ENCODE measurements around the gene CYTIP.

CYTIP gene

DNA sequence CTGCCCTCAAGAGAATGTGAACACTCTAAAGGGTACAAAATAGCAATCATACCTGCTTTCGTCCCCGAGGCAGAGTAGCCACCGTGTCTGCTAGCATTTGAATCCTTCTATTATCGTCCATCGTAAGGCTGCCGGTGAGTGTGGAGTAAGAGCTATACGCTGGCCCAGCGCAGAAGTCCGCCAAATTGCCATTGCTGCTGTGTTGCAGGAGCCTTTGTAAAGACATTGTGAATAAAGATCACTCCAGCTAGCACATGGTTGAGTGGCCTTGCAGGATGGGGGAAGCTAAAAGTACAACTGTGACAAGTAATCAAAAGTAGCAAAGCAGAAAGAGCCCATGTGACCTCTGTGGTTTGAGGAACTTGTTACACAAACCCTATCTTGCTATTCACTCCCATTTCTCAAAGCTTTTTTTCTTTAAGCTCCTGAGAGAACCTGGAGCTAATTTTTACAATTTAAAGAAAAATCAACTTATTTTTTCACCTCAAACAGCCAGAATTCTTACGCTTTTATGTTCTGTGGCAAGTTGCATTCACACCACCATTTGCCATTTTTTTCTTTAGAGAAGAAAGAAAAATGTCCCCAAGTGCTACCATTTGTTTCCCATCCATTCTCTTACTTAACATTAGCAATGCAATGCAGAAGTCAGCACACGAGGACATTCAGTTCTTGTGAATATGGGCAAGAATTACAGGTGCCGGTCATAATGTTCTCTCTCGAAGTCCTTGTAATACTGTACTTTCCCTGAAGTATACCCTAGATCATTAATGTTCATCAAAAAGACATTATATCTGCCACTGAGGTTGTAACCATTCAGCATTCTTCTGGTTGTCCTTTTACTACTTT lies at the start of gene CYTIP:
Gene CYTIP, minus strand, starts transcription at position 295 of the 846 bp plus-strand sequence. Its CDS starts 69 bp downstream, at position 226.
- no peak for DNase-seq

DNA sequence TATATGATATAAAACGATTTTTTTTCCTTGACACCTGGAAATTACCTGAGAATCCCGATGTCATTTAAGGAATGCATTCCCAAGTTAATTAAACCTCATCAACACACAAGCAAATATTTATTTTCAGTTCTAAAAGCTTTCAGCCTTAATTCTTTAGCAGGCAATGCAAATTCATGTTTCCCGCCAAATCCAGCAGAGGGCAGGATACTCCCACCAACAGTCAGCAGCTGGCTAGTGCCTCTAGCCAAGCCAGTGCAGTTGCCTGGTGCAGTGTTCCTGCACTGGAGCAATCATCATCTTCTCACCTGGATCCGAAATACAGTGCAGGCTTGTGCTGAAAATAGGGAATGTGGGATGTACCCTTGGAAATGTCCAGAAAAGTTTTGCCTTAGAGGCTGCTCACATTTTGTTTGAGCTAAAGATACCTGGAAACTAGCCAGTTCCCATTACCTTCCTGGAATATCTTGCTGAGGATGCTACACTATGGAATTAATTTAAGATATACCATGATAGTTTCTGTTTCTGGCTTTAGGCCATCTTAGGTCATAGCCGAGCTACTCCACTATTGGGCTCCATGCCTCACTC lies 48.4 kb upstream of the CYTIP start:
- peak; percentile 64 for DNase-seq

DNA sequence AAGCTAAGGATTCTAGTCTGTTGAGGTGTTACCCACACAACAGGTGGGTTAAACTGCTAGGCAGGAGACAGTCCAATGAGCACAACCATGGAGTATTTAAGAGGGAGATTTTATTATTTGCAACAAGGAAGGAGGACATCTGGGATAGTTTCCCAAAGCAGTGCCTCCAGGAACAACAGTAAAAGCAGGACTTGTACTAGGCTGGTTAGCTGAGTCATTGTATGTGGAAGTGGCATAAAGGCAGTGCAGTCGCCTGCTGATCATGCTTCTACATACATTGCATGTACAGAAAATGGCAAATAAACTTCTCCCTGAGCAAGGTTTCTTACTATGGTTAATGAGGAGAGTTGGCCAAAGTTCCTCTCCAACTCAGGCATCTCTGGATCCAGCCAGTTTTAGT lies 46.1 kb upstream of the CYTIP start:
- no peak for DNase-seq

DNA sequence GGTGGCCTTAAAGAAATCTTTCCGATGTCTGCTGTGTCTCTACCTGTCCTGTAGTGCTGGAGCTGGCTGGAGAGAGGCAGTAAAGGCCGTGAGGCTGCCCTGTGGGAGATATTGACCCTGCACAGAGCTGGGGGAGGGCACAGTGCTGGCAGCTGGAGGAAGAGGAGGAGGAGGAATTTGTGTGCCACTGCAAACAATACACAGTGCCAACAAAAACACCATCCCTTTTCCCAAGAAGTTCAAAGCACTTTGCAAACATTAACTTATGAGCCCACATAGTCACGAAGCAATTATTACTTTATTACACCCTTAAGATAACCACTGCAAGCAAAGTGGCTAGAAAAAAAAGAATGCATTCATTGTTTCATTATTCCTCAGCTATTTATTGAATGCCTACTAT lies 45.0 kb upstream of the CYTIP start:
- no peak for DNase-seq

DNA sequence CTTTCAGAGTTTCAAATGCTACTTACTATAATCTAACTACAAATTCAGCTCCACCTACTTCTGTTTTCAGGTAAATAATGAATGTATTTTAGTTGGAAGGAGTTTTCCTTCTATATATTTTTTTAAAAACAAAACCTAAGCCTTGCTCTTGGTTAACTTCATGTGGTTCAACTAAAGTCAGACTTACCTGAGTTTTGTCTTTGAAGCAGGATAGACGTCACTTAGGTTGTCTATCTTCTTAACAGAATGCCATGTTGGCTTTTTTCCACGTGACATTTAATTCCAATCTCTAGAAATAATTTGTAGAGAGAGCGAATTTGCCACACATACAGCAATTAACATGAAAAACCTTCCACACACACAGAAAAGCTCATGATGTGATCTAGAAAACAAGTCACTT lies 43.9 kb upstream of the CYTIP start:
- DNase-seq = no peak

DNA sequence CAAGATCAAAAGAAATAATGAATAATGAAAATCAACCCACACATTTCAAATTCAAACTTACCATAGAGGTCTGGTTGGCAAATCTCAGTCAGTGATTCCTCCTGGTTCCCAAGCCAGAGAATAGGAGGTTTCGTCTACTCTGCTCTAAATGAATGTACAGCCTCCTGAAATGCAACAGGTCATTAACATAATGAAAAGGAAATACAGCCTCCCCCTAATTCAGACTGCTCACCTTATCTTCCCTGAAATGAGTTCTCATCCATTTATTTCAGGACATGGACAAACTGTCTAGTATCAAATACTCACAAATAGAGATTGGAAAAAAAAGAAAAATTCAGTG lies 43.4 kb upstream of the CYTIP start:
- DNase-seq = no peak

DNA sequence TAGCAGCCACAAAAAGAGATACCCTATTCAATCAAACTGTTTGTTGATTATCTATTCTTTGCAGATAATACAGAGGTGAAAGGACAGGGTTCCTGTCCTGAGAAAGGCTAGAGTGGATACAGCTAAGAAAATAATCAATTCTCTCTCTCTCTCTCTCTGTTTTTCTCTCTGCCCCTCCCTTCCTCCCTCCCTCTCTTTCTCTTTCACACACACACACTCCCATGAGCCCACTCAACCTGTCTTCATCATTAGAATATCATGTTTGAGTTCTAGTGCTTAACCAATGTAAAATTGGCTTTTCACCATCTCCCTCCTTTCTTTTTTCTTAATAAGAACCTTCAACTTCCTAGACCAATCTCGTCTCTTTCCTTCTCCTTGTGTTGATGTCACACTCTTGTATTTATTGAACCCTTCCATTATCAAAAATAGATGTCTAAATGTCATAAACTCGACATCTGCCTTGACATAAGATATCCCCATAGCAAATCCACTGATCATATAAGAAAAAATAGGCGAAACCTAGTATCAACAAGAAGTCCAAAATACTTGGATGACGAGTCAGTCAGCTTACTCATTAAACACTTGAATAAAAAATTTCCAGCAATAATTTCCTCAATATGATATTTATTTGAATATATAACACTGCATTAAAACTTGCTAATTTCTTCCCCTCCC lies 42.8 kb upstream of the CYTIP start:
- DNase-seq = peak; percentile 70

DNA sequence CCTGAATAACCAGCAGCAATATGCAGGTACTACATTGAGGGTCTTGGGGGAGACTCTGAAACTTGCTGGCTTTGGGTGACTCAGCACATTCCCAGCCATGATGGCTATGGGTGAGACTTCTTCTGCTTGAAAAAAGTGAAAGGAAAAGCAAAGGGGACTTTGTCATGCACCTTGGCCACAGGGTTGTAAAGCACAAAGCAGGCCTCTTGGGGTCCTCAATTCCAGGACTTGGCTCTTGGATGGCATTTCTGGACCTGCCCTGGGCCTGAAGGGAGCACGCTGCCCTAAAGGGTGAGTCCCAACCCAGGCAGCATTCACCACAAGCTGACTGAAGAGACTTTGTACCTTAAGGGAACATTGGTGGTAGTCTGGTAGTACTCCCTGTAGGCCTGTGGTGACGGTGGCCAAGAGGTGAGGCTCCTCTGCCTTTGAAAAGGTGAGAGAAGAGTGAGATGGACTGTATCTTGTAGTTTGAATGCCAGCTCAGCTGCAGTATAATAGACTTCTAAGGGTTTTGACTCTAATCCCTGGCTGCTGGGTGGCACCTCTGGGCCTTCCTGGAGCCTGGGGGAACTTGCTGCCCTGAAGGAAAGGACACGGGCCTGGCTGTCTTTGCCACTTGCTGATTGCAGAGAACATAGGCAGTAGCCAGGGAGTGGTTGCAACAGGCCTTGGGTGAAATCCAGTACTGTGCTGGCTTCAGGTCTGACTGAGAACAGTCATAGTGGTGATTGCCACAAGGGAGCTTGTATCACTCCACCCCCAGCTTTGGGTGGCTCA lies 36.5 kb upstream of the CYTIP start:
- DNase-seq = peak; percentile 63

DNA sequence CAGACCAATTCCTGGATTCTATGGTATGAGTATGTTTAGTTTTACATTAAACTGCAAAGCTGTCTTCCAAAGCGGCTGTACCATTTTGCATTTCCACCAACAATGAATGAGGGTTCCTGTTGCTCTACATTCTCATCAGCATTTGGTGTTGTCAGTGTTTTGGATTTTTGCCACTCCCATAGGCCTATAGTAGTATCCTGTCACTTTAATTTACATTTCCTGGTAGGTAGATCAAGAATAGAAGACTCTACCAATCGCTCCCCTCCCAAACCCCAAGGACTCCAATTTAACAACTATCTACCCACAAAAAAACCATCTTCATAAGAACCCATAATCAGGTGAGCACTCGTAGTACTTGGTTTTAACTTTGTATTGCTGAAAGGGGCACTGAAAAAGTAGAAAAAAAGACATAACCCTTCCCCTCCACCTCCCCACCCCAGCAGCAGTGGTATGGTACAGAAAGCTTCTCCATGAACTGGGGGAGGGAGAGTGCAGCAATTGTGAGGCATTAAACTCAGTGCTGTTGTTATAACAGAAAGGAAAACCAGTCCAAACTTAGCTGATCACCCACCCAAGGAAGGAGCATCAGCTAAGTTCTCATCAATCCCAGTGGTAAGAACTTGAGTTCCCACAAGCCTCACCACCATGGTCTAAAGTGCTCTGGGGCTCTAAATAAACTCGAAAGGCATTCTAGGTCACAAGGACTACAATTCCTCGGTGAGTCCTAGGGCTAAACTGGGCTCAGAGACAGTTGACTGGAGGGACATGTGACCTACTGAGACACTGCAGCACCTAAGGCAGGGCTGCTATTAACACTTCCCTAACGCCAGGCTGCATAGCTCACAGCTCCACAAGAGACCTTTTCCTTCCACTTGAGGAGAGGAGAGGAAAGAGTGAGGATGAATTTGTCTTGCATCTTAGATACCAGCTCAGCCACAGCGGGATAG lies 35.5 kb upstream of the CYTIP start:
- no peak for DNase-seq

DNA sequence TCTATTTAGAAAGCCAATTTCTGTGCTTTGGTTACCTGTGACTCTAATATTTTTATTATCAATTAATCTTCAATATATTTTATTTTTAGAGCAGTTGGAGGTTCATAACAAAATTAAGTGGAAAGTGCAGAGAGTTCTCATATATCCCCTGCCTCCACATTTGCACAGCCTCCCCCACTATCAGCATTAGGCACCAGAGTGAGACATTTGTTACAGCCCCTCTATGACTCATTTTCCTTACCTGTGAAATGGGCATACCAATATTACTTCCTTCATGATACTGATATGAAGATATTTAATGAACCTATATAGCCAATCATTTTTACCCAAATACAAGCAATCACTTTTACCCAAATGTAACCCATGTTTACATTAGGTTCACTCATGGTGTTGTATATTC lies 34.0 kb upstream of the CYTIP start:
- DNase-seq = no peak

DNA sequence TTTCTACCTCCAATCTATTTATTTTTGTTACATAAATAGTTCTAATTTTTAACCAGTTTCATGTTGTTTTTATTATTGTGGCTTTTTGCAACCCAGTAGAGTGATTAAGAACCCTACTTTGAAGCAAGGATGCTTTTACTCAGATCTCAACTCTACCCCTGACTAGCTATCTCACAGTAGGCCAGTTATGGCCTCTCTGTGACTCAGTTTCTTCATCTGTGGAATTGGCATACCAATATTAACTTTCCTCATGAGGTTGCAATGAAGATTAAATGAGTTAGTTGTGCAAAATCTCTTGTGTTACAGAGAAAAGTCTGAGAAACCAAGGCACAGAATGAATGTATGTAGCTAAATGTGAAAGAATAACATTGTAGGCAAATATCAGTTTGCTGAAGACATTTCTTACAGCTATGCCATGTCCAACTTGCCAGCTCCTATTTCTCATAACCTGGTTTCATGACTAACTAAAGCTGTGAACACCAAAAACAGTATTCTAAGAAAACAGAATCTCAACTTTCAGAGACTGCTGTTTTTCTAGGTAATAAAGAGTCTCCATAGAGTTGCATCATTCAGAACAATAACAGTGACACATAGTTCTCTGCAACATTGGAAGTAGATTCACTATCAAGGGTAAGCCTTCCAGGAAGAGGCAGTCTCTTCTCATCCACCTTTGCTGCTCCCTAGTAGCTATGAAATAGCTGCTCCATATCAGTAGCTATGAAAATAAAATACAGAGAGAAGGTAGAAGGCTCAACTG lies 33.2 kb upstream of the CYTIP start:
- peak; percentile 64 for DNase-seq

DNA sequence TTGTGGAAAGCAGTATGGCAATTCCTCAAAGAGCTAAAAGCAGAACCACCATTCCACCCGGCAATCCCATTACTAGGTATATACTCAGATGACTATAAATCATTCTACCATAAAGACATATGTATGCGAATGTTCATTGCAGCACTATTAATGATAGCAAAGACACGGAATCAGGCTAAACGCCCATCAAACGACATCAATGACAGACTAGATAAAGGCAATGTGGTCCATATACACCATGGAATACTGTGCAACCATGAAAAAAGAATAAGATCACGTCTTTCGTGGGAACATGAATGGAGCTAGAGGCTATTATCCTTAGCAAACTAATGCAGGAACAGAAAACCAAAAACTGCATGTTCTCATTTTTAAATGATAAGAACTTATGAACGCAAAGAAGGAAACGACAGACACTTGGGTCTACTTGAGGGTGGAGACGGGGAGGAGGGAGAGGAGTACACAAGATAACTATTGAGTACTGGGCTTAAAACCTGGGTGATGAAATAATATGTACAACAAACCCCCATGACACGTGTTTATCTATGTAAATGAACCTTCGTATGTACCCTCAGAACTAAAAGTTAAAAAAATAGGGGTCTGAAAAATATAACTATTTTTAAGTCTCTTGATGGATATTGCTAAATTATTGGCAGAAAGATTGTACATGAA lies 32.0 kb upstream of the CYTIP start:
- DNase-seq = no peak

DNA sequence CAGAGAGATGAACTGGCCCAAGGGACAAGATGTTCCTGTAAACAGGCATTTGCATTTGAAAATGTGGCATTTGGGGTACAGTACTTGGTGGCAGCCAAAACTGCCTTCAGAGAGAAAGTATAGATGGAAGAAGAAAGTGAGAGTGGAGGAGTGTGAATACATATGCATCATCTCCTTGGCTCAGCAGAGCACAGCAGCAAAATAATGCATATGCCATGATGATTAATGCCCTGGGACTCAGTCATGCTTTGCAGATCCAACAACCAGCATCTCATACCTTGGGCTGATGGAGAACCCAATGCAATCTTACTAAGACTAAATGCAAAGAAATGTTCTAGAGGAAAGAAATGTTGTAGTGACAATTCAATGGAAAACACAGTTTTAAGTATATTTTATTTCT lies 29.7 kb upstream of the CYTIP start:
- DNase-seq = peak; percentile 46

DNA sequence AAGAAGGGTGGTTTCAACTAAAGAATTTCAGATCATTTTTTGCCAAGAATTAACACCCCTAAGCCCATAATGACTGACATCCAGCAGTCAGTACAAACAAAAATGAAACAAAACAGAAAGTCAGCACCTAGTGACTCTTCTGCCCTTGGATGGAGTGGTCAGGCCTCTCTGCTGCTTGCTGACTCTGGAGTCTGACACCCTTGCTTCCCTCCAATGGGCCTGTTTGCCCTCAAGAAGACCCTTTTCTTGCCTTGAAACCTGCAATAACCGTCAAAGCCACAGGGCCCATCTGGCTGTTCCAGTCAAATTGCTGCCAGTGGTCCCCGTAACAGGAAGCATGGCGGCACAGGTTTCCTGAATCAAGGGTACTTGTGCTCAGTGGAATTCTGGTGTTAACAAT lies 27.2 kb upstream of the CYTIP start:
- DNase-seq = no peak

DNA sequence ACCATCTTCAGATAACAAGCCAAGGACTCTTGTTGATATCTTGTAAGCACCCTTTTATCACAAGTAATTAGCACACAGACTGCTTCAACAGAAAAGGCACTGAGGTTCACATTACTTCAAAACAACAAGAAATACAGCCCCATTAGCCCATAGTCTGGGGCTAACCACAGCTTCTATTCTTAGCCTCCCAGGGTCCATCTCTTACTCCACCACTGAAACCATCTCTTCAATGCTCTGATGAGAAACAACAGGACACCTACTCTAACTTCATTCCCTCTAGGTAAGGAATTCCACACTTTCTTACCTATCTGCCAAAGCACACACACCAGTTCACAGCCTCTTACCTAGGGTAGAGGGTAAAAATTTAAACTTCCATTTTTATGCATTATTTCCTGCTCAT lies 26.4 kb upstream of the CYTIP start:
- no peak for DNase-seq

DNA sequence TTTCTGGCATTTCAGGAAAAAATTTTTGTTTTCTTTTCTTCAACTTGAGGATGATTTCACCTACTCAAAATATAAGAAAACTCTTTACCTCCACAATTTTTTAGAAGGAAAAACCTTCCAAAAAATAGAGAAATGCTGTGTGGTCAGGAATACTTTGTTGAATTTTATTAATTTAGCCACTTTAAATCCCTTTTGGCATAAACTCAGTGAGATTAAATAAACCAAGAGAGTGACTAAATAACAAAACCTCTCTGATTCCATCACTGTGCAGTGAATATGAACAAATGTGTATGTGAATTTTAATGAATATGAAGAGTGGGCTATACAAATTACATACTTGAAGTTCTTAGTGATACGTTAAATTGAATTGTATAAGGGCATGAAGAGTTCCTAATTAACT lies 25.8 kb upstream of the CYTIP start:
- peak; percentile 56 for DNase-seq

DNA sequence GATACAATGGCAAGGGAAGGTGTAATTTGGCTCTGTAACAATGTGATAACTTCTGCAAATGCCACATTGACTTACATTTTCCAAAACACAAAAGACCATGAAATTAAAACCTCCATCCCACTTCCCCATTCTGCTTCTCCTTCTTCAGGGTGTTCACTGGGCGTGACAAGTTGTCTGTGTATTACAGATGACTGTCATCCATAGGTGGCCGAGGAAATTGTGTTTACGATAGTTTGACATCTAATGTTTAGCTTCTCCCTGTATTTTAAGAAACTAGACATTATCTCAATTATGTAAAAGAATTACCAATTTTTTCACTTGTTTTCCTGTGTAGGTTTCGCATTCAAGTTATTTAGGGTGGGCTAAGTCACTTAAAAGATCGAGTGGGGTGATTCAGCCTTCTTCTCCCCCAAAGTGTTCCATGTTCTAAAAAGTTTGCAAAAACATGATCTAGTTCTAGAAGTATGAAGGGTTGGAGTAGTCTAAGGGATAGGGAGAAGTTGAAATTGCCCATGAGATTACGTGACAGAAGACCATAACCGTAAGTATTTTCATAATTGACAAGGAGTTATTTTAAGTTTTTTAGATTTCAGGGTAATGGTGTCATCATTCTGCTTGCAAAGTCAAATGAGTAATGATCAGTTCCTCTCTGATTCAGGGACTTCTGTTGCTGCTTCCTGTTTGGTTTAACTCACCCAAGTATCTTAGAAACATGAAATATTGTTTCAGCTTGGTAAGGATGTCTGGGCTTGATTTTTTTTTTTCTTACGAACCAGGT lies 25.2 kb upstream of the CYTIP start:
- DNase-seq = peak; percentile 95

DNA sequence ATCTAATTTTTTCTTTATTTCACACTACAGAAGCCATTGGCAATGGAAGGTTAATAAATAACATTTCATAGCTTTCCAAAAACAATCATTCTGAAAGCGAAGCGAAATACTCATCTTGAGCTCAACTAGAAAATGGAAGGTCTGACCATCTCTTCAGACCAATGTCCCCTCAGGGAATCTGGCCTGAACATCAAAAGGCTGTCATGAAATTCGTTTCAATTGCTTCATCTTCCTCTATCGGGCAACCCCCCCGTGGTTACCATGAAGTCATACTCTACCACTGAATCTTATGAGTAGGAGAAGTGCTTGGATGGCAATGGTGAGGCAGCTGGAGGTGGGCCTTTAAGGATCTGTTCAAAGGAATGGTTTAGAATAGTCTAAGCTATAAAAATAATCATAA lies 22.9 kb upstream of the CYTIP start:
- DNase-seq = no peak

DNA sequence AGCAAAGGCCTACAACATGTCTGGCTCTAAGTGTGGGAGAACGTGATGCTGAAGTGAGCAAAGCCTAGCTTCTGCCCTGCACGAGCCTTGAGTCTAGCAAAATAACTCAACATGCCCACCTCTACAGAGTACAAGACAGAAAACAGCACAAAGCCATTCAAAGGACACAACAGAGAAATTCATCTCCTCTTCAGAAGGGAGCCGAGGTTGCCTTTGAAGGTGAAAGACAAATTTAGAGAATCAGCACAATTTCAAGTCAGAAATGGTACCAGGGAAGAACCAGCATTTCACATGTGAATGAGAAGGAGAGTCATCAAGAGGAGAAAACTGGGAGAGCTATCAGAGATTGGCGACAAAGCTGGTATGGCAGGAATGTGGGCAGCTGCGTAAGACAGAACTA lies 21.7 kb upstream of the CYTIP start:
- no peak for DNase-seq

DNA sequence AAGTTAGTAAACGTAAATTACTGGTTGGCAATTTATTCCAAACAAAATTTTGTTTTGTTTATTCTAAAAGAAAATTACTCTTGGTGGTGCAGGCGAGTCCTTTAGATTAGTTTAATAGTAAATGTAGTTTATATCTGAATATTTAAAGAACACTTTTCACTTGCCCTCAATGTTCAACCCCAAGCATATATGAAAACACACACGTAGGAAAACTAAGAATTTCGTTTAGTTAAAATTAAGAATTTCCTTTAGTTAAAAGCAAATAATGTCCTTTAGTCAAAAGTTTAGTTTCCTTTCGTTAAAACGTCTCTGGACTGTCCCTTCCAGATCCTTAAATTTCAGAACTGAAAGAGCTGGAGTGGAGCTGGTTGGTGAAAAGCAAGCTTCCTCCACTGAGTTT lies 19.1 kb upstream of the CYTIP start:
- DNase-seq = no peak
